HepG2 (cell line): Measurements from ENCODE around the gene AP4M1. TPM values are rescaled to one million over a fixed set of nuclear protein-coding genes. Genes with fewer than 3 reads are reported as not detected.

ENCODE experiments used
- CBX1 ChIP-seq: IDR thresholded peaks from one replicate; pipeline ENCODE4 v1.6.1; 2016; ENCODE audit warnings: antibody characterized with exemption, low read depth
- HNRNPL ChIP-seq: fragments of 200-400 bp; formaldehyde crosslinking; IDR thresholded peaks from 2 replicates; pipeline ENCODE4 v1.6.1; 2017; ENCODE audit warnings: mild to moderate bottlenecking, low read depth, low read length
- JUNB ChIP-seq: sonication (generic); formaldehyde crosslinking; IDR thresholded peaks from 2 replicates; pipeline ENCODE4 v1.8.0; 2022; ENCODE audit warnings: missing genetic modification reagents, mild to moderate bottlenecking, borderline replicate concordance
- KDM4B ChIP-seq: sonication (generic); formaldehyde crosslinking; IDR thresholded peaks from 2 replicates; pipeline ENCODE4 v1.4.0; 2020; ENCODE audit warnings: missing genetic modification reagents
- LBX2 ChIP-seq: sonication (generic); formaldehyde crosslinking; IDR thresholded peaks from 2 replicates; pipeline ENCODE4 v1.5.0; 2020; ENCODE audit warnings: missing genetic modification reagents, mild to moderate bottlenecking, borderline replicate concordance
- MLX ChIP-seq: IDR thresholded peaks from 2 replicates; pipeline ENCODE4 v1.6.1; 2016
- NPAS2 ChIP-seq: sonication (generic); formaldehyde crosslinking; IDR thresholded peaks from 2 replicates; pipeline ENCODE4 v1.8.0; 2022; ENCODE audit warnings: mild to moderate bottlenecking, missing genetic modification reagents, borderline replicate concordance
- PRPF4 ChIP-seq: fragments of 200-400 bp; formaldehyde crosslinking; IDR thresholded peaks from 2 replicates; pipeline ENCODE4 v1.6.1; 2016; ENCODE audit warnings: low read length, low read depth; ENCODE audit not compliant: poor library complexity, severe bottlenecking
- RARA ChIP-seq: IDR thresholded peaks from 2 replicates; pipeline ENCODE4 v1.6.1; 2016; ENCODE audit warnings: missing genetic modification reagents, missing compliant biosample characterization
- SIN3A ChIP-seq: IDR thresholded peaks from 2 replicates; pipeline ENCODE4 v1.6.1; 2011; ENCODE audit warnings: low read depth, mild to moderate bottlenecking, control low read depth, low read length, borderline replicate concordance
- SOX5 ChIP-seq: IDR thresholded peaks from 2 replicates; pipeline ENCODE4 v1.6.1; 2016; ENCODE audit warnings: borderline replicate concordance
- TARDBP ChIP-seq: sonication (generic); formaldehyde crosslinking; IDR thresholded peaks from 2 replicates; pipeline ENCODE4 v1.8.0; 2022; ENCODE audit warnings: mild to moderate bottlenecking, missing genetic modification reagents
- TGIF2 ChIP-seq: IDR thresholded peaks from 2 replicates; pipeline ENCODE4 v1.6.1; 2016; ENCODE audit warnings: control low read depth, missing compliant biosample characterization
- THRA ChIP-seq: sonication (generic); formaldehyde crosslinking; IDR thresholded peaks from 2 replicates; pipeline ENCODE4 v1.4.0; 2020; ENCODE audit warnings: missing genetic modification reagents, borderline replicate concordance
- YEATS2 ChIP-seq: sonication (generic); formaldehyde crosslinking; IDR thresholded peaks from 2 replicates; pipeline ENCODE4 v1.4.0; 2020; ENCODE audit warnings: missing genetic modification reagents, borderline replicate concordance
- ZBTB44 ChIP-seq: sonication (generic); formaldehyde crosslinking; IDR thresholded peaks from 2 replicates; pipeline ENCODE4 v1.4.0; 2020; ENCODE audit warnings: missing genetic modification reagents
- ZNF263 ChIP-seq: sonication (generic); formaldehyde crosslinking; IDR thresholded peaks from 2 replicates; pipeline ENCODE4 v1.4.0; 2020; ENCODE audit warnings: missing genetic modification reagents
- ZNF275 ChIP-seq: sonication (generic); formaldehyde crosslinking; IDR thresholded peaks from 2 replicates; pipeline ENCODE4 v1.8.0; 2022; ENCODE audit warnings: missing genetic modification reagents, mild to moderate bottlenecking, inconsistent platforms, borderline replicate concordance
- ZNF34 ChIP-seq: sonication (generic); formaldehyde crosslinking; IDR thresholded peaks from 2 replicates; pipeline ENCODE4 v1.4.0; 2020; ENCODE audit warnings: mild to moderate bottlenecking, missing genetic modification reagents, borderline replicate concordance
- ZNF468 ChIP-seq: sonication (generic); formaldehyde crosslinking; IDR thresholded peaks from 2 replicates; pipeline ENCODE4 v1.8.0; 2022; ENCODE audit warnings: mild to moderate bottlenecking, moderate library complexity, missing genetic modification reagents
- ZNF501 ChIP-seq: sonication (generic); formaldehyde crosslinking; IDR thresholded peaks from 2 replicates; pipeline ENCODE4 v1.5.1; 2020; ENCODE audit warnings: mild to moderate bottlenecking, moderate library complexity, missing genetic modification reagents
- ZSCAN5A ChIP-seq: sonication (generic); formaldehyde crosslinking; IDR thresholded peaks from 2 replicates; pipeline ENCODE4 v1.8.0; 2022; ENCODE audit warnings: mild to moderate bottlenecking, missing genetic modification reagents, borderline replicate concordance
- polyA plus RNA-seq, 8 experiments: library from polyadenylated mRNA; depleted of rRNA in 3 of 8; stranded (reverse) in 7 of 8; unstranded in 1 of 8; fragments of >200 nt; fragmentation: Illumina TruSeq in 4 of 8; extraction: Trizol in 4 of 8; gene quantifications; 2 replicates each; pipeline versions ENCODE4 v1.2.1 to v1.2.3, GENCODE V29; 2011 to 2016; ENCODE audit warnings: low read depth in 4 of 8, missing spikeins in 1 of 8, mixed read lengths in 1 of 8; ENCODE audit not compliant: insufficient read depth in 1 of 8
- total RNA-seq, 5 experiments: library from RNA; depleted of rRNA; stranded (reverse); fragments of >200 nt; fragmentation: Illumina TruSeq; extraction: Trizol; gene quantifications; 2 replicates each; pipeline ENCODE4 v1.2.3, GENCODE V29; 2016; ENCODE audit warnings: low read depth in 1 of 5

AP4M1 gene
- total and polyA plus RNA-seq, 2 of the 13 experiments (the other 11 are each of a cell fraction or from before 2014, with no cell fraction given): 6.3 to 9.7 TPM

GRCh38 chr7:100148559-100149328 lies 47.3 kb downstream of the AP4M1 start, which contains the start of gene LAMTOR4 (continued):
- TF ChIP-seq THRA (peak; percentile 43; the same call in 1 of the 2 replicates), ZNF468 (CRISPR knock-in tag) (no peak), MLX (CRISPR knock-in tag) (peak; percentile 63; the same call in 1 of the 2 replicates), ZNF501 (CRISPR knock-in tag) (peak; percentile 63), CBX1 (no peak), ZBTB44 (CRISPR knock-in tag) (0 out of 2 replicates have a peak, but pooled peaks have one; percentile 9), SOX5 (CRISPR knock-in tag) (no peak), ZSCAN5A (CRISPR knock-in tag) (no peak), RARA (CRISPR knock-in tag) (peak; percentile 5; the same call in 1 of the 2 replicates), JUNB (CRISPR knock-in tag) (no peak), PRPF4 (no peak), LBX2 (CRISPR knock-in tag) (no peak), SIN3A (peak; percentile 69; the same call in 1 of the 2 replicates), TGIF2 (CRISPR knock-in tag) (no peak), NPAS2 (CRISPR knock-in tag) (no peak), TARDBP (CRISPR knock-in tag) (peak; percentile 42; the same call in 1 of the 2 replicates), HNRNPL (0 out of 2 replicates have a peak, but pooled peaks have one; percentile 58), ZNF34 (CRISPR knock-in tag) (no peak), KDM4B (CRISPR knock-in tag) (no peak), YEATS2 (CRISPR knock-in tag) (peak; percentile 78; the same call in 1 of the 2 replicates), ZNF275 (CRISPR knock-in tag) (0 out of 2 replicates have a peak, but pooled peaks have one; percentile 78), ZNF263 (CRISPR knock-in tag) (no peak)
